Stimulated activated CD8-positive, alpha-beta memory T cell treated with anti-CD3 and anti-CD28 coated beads, Interleukin-4, amount 100 ng/mL, for 48 hours (primary cell): ENCODE results near the gene TBC1D5.

Source experiments
- DNase-seq: peaks from one replicate; pipeline ENCODE4 v3.0.0-alpha.2; 2020

The TBC1D5 gene

DNA sequence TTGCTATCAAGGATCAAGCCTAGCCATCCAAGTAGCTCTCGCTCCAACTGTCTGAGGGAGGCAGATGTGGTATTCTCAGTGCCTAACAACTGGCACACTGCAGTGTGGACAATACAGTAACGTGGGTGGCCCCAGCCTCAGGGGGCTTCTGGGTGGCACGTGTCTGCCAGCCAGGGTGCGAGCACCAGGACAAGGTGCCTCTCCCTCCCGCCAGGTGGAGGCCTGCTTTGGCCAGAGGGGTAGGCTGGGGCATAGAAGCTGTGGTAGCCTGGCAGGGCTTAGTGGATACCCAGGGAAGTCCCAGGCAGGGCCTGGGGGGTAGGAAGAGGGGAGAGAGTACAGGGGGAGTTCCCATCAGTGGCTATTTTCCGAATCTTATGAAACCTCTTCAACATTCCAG is 623.7 kb downstream of the TBC1D5 start:
- DNase-seq: no peak

DNA sequence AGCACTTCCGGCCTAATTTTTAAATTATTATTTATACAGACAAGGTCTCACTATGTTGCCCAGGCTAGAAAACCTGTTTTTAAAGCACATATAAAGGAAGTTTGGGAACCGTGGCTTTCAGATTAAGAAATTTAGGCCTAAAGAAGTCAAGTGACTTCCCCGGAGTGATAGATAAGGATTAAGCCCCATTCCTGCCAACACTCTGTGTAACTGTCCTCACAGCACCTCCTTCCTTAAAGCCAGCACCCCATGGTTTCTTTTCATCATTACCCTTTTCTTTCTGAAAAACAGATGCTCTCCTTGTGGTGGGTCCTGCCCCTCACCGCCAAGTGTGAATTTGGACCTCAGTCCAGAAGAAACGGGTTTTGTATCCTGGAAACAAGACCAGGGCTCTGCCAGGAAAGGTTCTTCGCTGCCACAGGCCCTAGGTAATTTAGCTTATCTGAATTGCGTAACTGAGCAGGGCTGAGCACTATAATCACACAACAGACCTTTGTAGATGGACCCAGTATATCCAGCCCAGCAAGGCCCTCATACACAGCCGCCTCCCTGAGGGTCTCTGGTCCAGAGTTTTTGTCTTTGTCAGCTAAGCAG is 626.3 kb downstream of the TBC1D5 start:
- DNase-seq: no peak

DNA sequence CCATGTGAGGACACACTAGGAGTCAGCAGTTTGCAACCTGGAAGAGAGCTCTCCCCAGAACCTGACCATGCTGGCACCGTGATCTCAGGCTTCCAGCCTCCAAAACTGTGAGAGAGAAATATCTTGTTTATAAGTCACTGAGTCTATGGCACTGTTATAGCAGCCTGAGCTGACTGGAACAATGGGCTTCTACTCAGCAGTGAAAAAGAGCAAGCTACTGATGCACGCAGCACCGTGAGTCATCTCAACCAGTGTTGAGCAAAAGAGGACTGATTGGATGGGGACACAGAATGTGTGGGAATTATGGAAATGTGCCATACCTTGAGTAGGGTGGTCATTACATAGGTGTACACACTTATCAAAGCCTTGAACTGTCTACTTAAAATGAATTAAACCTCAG is 627.2 kb downstream of the TBC1D5 start:
- DNase-seq: no peak

DNA sequence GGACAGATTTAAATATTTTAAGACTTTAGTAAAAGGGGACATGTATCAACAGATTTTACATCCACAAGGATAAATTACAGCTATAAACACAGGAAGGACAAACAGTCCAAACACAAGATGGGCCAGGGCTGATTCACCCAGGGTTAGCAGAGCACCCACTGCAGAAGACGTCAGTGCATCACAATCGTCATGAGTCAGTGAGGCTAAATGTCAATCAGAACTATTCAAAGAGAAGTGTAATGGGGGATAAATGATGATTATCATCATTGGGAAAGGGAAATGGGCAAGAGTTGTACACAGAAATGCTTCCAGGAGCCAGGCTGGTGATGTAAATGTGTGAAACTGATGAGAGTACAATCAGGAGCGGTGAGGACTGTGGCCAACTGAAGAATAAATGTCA is 630.8 kb downstream of the TBC1D5 start:
- no peak for DNase-seq

DNA sequence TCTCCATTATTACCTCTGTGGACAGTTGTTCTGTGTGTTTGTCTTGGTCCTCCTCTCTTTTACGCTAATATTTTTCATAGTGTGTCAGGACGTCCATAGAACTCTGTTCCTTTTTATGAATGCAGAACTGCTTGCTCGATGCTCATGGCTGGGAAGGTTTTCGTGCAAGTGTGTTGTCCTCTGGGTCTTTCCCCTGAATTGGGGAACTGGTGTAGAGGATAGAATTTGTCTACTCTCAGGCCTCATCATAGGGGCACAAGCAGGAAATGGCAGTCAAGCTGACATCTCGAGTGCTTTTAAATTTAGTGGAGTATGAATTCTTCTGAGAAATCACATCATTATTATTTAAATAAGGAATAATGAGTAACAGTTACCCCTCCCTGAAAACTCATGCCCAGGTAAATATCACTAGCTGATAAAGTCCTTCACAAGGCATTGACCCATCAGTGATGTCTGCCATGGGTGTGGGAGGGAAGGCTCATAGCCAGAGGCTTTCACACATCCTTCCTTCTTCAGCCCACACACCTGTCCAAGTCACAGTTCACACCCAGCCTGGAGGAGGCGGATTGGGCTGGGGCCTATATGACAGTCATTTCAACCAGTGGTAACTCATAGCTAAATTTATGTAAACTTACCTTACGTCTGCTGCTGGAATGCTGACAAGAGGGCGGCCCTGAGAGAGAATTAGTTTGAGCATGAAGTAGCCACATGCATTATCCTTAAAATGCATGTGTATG is 631.6 kb downstream of the TBC1D5 start:
- no peak for DNase-seq
